ENCODE measurements around the gene KSR2. TPM values are rescaled to one million over a fixed set of nuclear protein-coding genes. Genes with fewer than 3 reads are reported as not detected.

Gene KSR2
- total and polyA plus RNA-seq, 2 donors (not counting 3 experiments of a cell fraction or from before 2014, with no cell fraction given), result 2.1 to 5.2 TPM

GRCh38 chr12:117821480-117822175, 147.2 kb downstream of the KSR2 start:
- Histone ChIP-seq H3K9me3 (replicated peaks; ENCODE audit: control insufficient read depth, insufficient read depth, low read length) (no peaks in the 10 kb centered on the region), H2AFZ (ENCODE audit: low read depth, low read length) (no peak overlapping the region), H3K27me3 (ENCODE audit: control insufficient read depth in 2 of 2, insufficient read depth in 2 of 2, low read length in 2 of 2) (peaks cover 0 to 12% of the 10 kb centered on the region in 2 experiments), H3K36me3 (ENCODE audit: control insufficient read depth in 2 of 2, extremely low read depth in 1 of 2, insufficient read depth in 2 of 2, low read length in 2 of 2) (no peaks in the 10 kb centered on the region), H4K20me1 (replicated peaks; ENCODE audit: control insufficient read depth, extremely low read depth, insufficient read depth, low read length) (no peaks in the 10 kb centered on the region), H3K79me2 (ENCODE audit: control insufficient read depth, insufficient read depth, low read length) (no peaks in the 10 kb centered on the region), H3K27ac (ENCODE audit: insufficient read depth, low read depth, low read length) (no peak overlapping the region), H3K4me3 (replicated peaks in 1 of 3; ENCODE audit: insufficient read depth in 1 of 3, low read depth in 1 of 3, low read length in 3 of 3) (no peak overlapping the region), H3K9ac (replicated peaks; ENCODE audit: extremely low read depth, insufficient read depth, low read length) (no peak overlapping the region), H3K9me1 (replicated peaks; ENCODE audit: control insufficient read depth, extremely low read depth, insufficient read depth, low read length) (no peaks in the 10 kb centered on the region), H3K4me1 (ENCODE audit: control insufficient read depth, extremely low read depth, insufficient read depth, low read length) (no peaks in the 10 kb centered on the region), H3K4me2 (ENCODE audit: insufficient read depth, low read length) (no peak overlapping the region)
- POLR2A ChIA-PET, result no interaction called here
- no peak for FAIRE-seq
- CTCF ChIA-PET, result interaction anchor here (1.9 kb wide), 1 partner anchor 455 kb away, joined by 4 read pairs; no protein-coding TSS in a partner anchor
- intact Hi-C loops (cut with micrococcal nuclease), result no loop called here
- no peak for DNase-seq (ENCODE audit: low read depth, low spot score)
- BruUV-seq (replicated peaks), result no TSS peak
- TF ChIP-seq POLR2AphosphoS5 (IDR thresholded peaks at IDR 0.05; ENCODE audit: insufficient read depth, low read depth, low read length) (no peak), CTCF (IDR thresholded peaks at IDR 0.05; ENCODE audit: extremely low read depth in 1 of 2, insufficient read depth in 1 of 2, low read depth in 1 of 2, low read length in 2 of 2) (no peak), POLR2A (IDR thresholded peaks at IDR 0.05; ENCODE audit: low read depth, low read length) (no peak), MYC (IDR thresholded peaks at IDR 0.05; ENCODE audit: low read depth, low read length) (no peak), EZH2 (IDR thresholded peaks at IDR 0.05; ENCODE audit: borderline replicate concordance, low read depth, low read length, severe bottlenecking) (no peak), JUN (IDR thresholded peaks at IDR 0.05; ENCODE audit: borderline replicate concordance, insufficient read depth, insufficient read length, low read depth) (no peak), GATA2 (IDR thresholded peaks at IDR 0.05; ENCODE audit: insufficient read depth, insufficient read length, low read depth, low read length) (no peak), MAX (IDR thresholded peaks at IDR 0.05; ENCODE audit: insufficient read depth, insufficient read length) (no peak), FOS (IDR thresholded peaks at IDR 0.05; ENCODE audit: borderline replicate concordance, insufficient read depth, low read length) (no peak)
- dilution Hi-C loops (cut with MboI; ENCODE audit: extremely low pct_ligation_motif_present, low sequenced_read_pairs), result no loop called here

Measured in endothelial cell of umbilical vein (primary cell).